IMR-90 (cell line): ENCODE measurements around the gene NFIX. TPM values are rescaled to one million over a fixed set of nuclear protein-coding genes. Genes with fewer than 3 reads are reported as not detected.

Experiments
- ATAC-seq: fragments of 200-7000 bp; cut with Tn5 transposase; 2 replicates; pipeline ENCODE4 v1.9.1; 2020; ENCODE audit warnings: low read depth, mild to moderate bottlenecking, moderate library complexity
- BruUV-seq: library from RNA; stranded (reverse); fragments of 400-500 nt; replicated peaks from 2 replicates; lab custom pipeline; 2021; lab: Mats Ljungman, UMichigan
- CTCF ChIA-PET: fragments of 300-600 bp; formaldehyde crosslinking; extraction: SDS; loops from one replicate; lab custom pipeline; 2021; ENCODE audit warnings: antibody characterized with exemption; lab: Yijun Ruan, JAX
- POLR2A ChIA-PET: fragments of 300-600 bp; sonication (Branson Sonifier 250); formaldehyde crosslinking; loops from one replicate; lab custom pipeline; 2022; ENCODE audit warnings: antibody characterized with exemption; ENCODE audit not compliant: unreplicated experiment; lab: Charles Lee
- DNase-seq: peaks from one replicate; pipeline ENCODE4 v3.0.0; 2013
- H2AFZ ChIP-seq: replicated peaks from 2 replicates; pipeline ENCODE3; 2013; ENCODE audit warnings: low read length, mild to moderate bottlenecking; ENCODE audit not compliant: poor library complexity
- H2AK5ac ChIP-seq: 2 replicates; pipeline ENCODE4 v1.6.1; 2013; ENCODE audit warnings: low read depth, low read length, inconsistent platforms
- H2AK9ac ChIP-seq: replicated peaks from 2 replicates; pipeline ENCODE3; 2013; ENCODE audit warnings: mild to moderate bottlenecking, low read depth, low read length, moderate library complexity; ENCODE audit not compliant: poor library complexity
- H2BK120ac ChIP-seq: 2 replicates; pipeline ENCODE4 v1.6.1; 2013; ENCODE audit warnings: low read depth, low read length, inconsistent platforms
- H2BK15ac ChIP-seq: 3 replicates; pipeline ENCODE4 v1.6.1; 2013; ENCODE audit warnings: low read depth, low read length, inconsistent platforms
- H2BK20ac ChIP-seq: 2 replicates; pipeline ENCODE4 v1.6.1; 2013; ENCODE audit warnings: low read depth, mild to moderate bottlenecking, inconsistent platforms, low read length, moderate library complexity
- H2BK5ac ChIP-seq: 2 replicates; pipeline ENCODE4 v1.6.1; 2013; ENCODE audit warnings: mild to moderate bottlenecking, low read depth, low read length, inconsistent platforms; ENCODE audit not compliant: poor library complexity, severe bottlenecking
- H3K14ac ChIP-seq: replicated peaks from 2 replicates; pipeline ENCODE4 v1.6.1; 2013; ENCODE audit warnings: low read depth, low read length, inconsistent platforms
- H3K18ac ChIP-seq: 2 replicates; pipeline ENCODE4 v1.6.1; 2013; ENCODE audit warnings: low read depth, low read length, control low read depth
- H3K23ac ChIP-seq: 2 replicates; pipeline ENCODE4 v1.6.1; 2013; ENCODE audit warnings: low read depth, low read length, inconsistent platforms
- H3K27ac ChIP-seq: 2 replicates; pipeline ENCODE4 v1.5.1; 2013; ENCODE audit warnings: mild to moderate bottlenecking, control low read depth, low read length; ENCODE audit not compliant: insufficient read depth
- H3K27me3 ChIP-seq: 2 replicates; pipeline ENCODE4 v1.6.1; 2013; ENCODE audit warnings: low read length; ENCODE audit not compliant: control insufficient read depth, insufficient read depth
- H3K36me3 ChIP-seq: 2 replicates; pipeline ENCODE4 v1.6.1; 2013; ENCODE audit warnings: low read length, mixed read lengths; ENCODE audit not compliant: control insufficient read depth, insufficient read depth
- H3K4ac ChIP-seq: 2 replicates; pipeline ENCODE4 v1.6.1; 2013; ENCODE audit warnings: low read depth, low read length, inconsistent platforms
- H3K4me1 ChIP-seq: 2 replicates; pipeline ENCODE4 v1.6.1; 2013; ENCODE audit warnings: low read length, mixed read lengths; ENCODE audit not compliant: control insufficient read depth, insufficient read depth
- H3K4me2 ChIP-seq: 2 replicates; pipeline ENCODE4 v1.6.1; 2013; ENCODE audit warnings: low read depth, mild to moderate bottlenecking, control low read depth, low read length, moderate library complexity
- H3K4me3 ChIP-seq: 2 replicates; pipeline ENCODE4 v1.5.1; 2013; ENCODE audit warnings: low read depth, mild to moderate bottlenecking, control low read depth, low read length, moderate library complexity; ENCODE audit not compliant: insufficient read depth
- H3K56ac ChIP-seq: 2 replicates; pipeline ENCODE4 v1.6.1; 2013; ENCODE audit warnings: low read length, inconsistent platforms; ENCODE audit not compliant: insufficient read depth; ENCODE audit errors: extremely low read depth
- H3K79me1 ChIP-seq, 2 experiments: 2 replicates each; pipeline ENCODE4 v1.6.1; 2013; ENCODE audit warnings: low read length in 2 of 2, inconsistent platforms in 1 of 2, low read depth in 1 of 2
- H3K9ac ChIP-seq: 2 replicates; pipeline ENCODE4 v1.6.1; 2013; ENCODE audit warnings: low read depth, low read length, control low read depth
- H3K9me1 ChIP-seq: 2 replicates; pipeline ENCODE4 v1.6.1; 2013; ENCODE audit warnings: low read length, inconsistent platforms; ENCODE audit not compliant: insufficient read depth
- H3K9me3 ChIP-seq: 2 replicates; pipeline ENCODE4 v1.6.1; 2013; ENCODE audit warnings: low read length; ENCODE audit not compliant: control insufficient read depth, insufficient read depth
- H4K20me1 ChIP-seq: 2 replicates; pipeline ENCODE4 v1.6.1; 2013; ENCODE audit warnings: low read length, inconsistent platforms; ENCODE audit not compliant: insufficient read depth
- H4K5ac ChIP-seq: 2 replicates; pipeline ENCODE4 v1.6.1; 2013; ENCODE audit warnings: mild to moderate bottlenecking, low read depth, low read length, control low read depth
- H4K8ac ChIP-seq, 2 experiments: 2 replicates each; pipeline ENCODE4 v1.6.1; 2013; ENCODE audit warnings: low read depth in 2 of 2, low read length in 2 of 2, control low read depth in 1 of 2, inconsistent platforms in 1 of 2
- H4K91ac ChIP-seq: 2 replicates; pipeline ENCODE4 v1.6.1; 2013; ENCODE audit warnings: low read depth, low read length, inconsistent platforms; ENCODE audit not compliant: insufficient read depth
- BHLHE40 ChIP-seq: fragments of 150-350 bp; IDR thresholded peaks from 2 replicates; pipeline ENCODE4 v1.6.1; 2016; ENCODE audit warnings: mild to moderate bottlenecking, low read depth, low read length
- MAFK ChIP-seq: IDR thresholded peaks from 2 replicates; pipeline ENCODE4 v1.6.1; 2012; ENCODE audit warnings: low read depth, low read length, improper control_type of control experiment
- MAZ ChIP-seq: IDR thresholded peaks from 2 replicates; pipeline ENCODE4 v1.6.1; 2012; ENCODE audit warnings: low read depth, mild to moderate bottlenecking, low read length, improper control_type of control experiment, moderate library complexity, borderline replicate concordance
- MXI1 ChIP-seq: IDR thresholded peaks from 2 replicates; pipeline ENCODE4 v1.6.1; 2012; ENCODE audit warnings: low read depth, mild to moderate bottlenecking, low read length, moderate library complexity, borderline replicate concordance
- POLR2A ChIP-seq: IDR thresholded peaks from 2 replicates; pipeline ENCODE4 v1.6.1; 2012; ENCODE audit warnings: mild to moderate bottlenecking, low read depth, low read length
- WGBS, 2 experiments: methylation state at CpG; one replicate each; pipeline versions ENCODE4 v1.1.5 to v1.1.7; 2013; ENCODE audit warnings: missing lambda C conversion rate in 2 of 2; ENCODE audit not compliant: insufficient read length in 1 of 2; ENCODE audit errors: extremely low coverage in 2 of 2; 5-methylcytosine and 5-hydroxymethylcytosine counted together
- dilution Hi-C: fragments of 300-500 bp; cut with HindIII; formaldehyde crosslinking; loops from one replicate; pipeline ENCODE4 v1.14.3; 2018; ENCODE audit warnings: low sequenced_read_pairs; ENCODE audit not compliant: unreplicated experiment
- in situ Hi-C: fragments of 300-500 bp; cut with MboI; formaldehyde crosslinking; loops from 3 replicates; pipeline ENCODE4 v1.14.3; 2019; ENCODE audit warnings: low sequenced_read_pairs, inconsistent platforms, mixed read lengths
- intact Hi-C: fragments of 100-400 bp; cut with micrococcal nuclease; formaldehyde crosslinking; loops from 2 replicates; pipeline ENCODE4 v1.10.0; 2022
- polyA plus RNA-seq, 3 experiments: library from polyadenylated mRNA; depleted of rRNA; stranded (reverse); fragments of >200 nt; gene quantifications; 2 replicates each; pipeline ENCODE4 v1.2.3, GENCODE V29; 2012; ENCODE audit warnings: low replicate concordance in 1 of 3
- total RNA-seq: library from RNA; depleted of rRNA; stranded (reverse); fragments of >200 nt; gene quantifications from 2 replicates; pipeline ENCODE4 v1.2.3, GENCODE V29; 2012
- TF ChIP-seq, protein P1 (sequence below): fragments of 150-350 bp; IDR thresholded peaks from 2 replicates; pipeline ENCODE4 v1.6.1; 2016; ENCODE audit warnings: low read depth, mild to moderate bottlenecking, low read length, moderate library complexity, borderline replicate concordance

Gene NFIX
- total and polyA plus RNA-seq, 2 of the 4 experiments (the other 2 are of a cell fraction) = 10.2 to 47.7 TPM

DNA sequence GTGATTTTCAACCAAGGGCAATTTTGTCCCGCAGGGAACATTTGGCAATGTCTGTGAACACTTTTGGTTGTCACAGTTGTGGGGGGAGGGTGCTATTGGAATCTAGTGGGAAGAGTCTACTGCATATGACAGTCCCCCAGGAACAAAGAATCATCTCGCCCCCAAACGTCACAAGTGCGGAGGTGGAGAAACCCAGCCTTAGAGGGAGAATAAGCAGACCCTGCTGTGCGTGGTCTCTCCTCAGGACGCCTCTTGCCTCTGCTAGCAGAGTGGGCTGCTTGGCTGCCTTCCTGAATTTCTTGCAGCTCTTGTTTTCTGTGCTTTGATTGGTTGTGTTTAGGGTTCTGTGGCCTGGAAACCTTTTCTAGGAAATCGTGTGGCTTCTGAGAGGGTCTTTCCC is 42.5 kb downstream of the NFIX start:
- 100% methylated on average over 1 of the region's 7 CpGs; no CpG with 5 or more reads in 1 of the 2 experiments for WGBS, 2 experiments
- H3K27me3 ChIP-seq = no peaks in the 10 kb centered on the region
- CTCF ChIA-PET = no interaction called here

More for the DNA sequence above, 42.5 kb downstream of the NFIX start:
- no peaks in the 10 kb centered on the region for H3K9me3 ChIP-seq
- no peak for DNase-seq
- H3K56ac ChIP-seq = peak overlapping the region; percentile 7; the same call in 1 of the 2 replicates
- peak overlapping the region; percentile 89 for H2BK120ac ChIP-seq
- peak overlapping the region; percentile 95 for H3K4ac ChIP-seq
- no peak overlapping the region for H3K9ac ChIP-seq
- ATAC-seq = no peak
- no peak for TF ChIP-seq MXI1
- TF ChIP-seq POLR2A = no peak
- no peak for TF ChIP-seq MAFK
- TF ChIP-seq, protein P1, sequence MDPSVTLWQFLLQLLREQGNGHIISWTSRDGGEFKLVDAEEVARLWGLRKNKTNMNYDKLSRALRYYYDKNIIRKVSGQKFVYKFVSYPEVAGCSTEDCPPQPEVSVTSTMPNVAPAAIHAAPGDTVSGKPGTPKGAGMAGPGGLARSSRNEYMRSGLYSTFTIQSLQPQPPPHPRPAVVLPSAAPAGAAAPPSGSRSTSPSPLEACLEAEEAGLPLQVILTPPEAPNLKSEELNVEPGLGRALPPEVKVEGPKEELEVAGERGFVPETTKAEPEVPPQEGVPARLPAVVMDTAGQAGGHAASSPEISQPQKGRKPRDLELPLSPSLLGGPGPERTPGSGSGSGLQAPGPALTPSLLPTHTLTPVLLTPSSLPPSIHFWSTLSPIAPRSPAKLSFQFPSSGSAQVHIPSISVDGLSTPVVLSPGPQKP = no peak
- TF ChIP-seq BHLHE40 = no peak
- no peak for TF ChIP-seq MAZ
- peak overlapping the region; percentile 87 for H4K91ac ChIP-seq
- peak overlapping the region; percentile 84; the same call in 1 of the 3 replicates for H2BK15ac ChIP-seq
- in situ Hi-C loops = no loop called here
- peaks cover 17% of the 10 kb centered on the region for H4K20me1 ChIP-seq
- H3K18ac ChIP-seq = peak overlapping the region; percentile 75; the same call in 1 of the 2 replicates
- dilution Hi-C loops = no loop called here
- no TSS peak for BruUV-seq
- no peak overlapping the region for H3K4me2 ChIP-seq
- peak overlapping the region; percentile 88 for H2AK5ac ChIP-seq
- H2BK5ac ChIP-seq = peak overlapping the region; percentile 83
- intact Hi-C loops = no loop called here
- H3K14ac ChIP-seq = peak overlapping the region; percentile 93
- H3K79me1 ChIP-seq = peaks cover 64 to 90% of the 10 kb centered on the region in 2 experiments
- peak overlapping the region; percentile 29 to 87; a peak in 3 of 4 replicates for H4K8ac ChIP-seq
- H3K36me3 ChIP-seq = peaks cover 19% of the 10 kb centered on the region; the same call in 1 of the 2 replicates
- H3K9me1 ChIP-seq = peaks cover 44% of the 10 kb centered on the region
- H3K4me1 ChIP-seq = peaks cover 48% of the 10 kb centered on the region
- H2AFZ ChIP-seq = no peak overlapping the region
- POLR2A ChIA-PET = no interaction called here
- peak overlapping the region; percentile 87 for H4K5ac ChIP-seq
- peak overlapping the region; percentile 96 for H2BK20ac ChIP-seq
- no peak overlapping the region for H3K4me3 ChIP-seq
- peak overlapping the region; percentile 26 for H2AK9ac ChIP-seq
- peak overlapping the region; percentile 91; the same call in 1 of the 2 replicates for H3K23ac ChIP-seq
- H3K27ac ChIP-seq = 0 out of 2 replicates have a peak overlapping the region, but pooled peaks have one; percentile 20
